CD4-positive, CD25-positive, alpha-beta regulatory T cell (primary cell): ENCODE measurements around the gene MFN1. TPM values are rescaled to one million over a fixed set of nuclear protein-coding genes. Genes with fewer than 3 reads are reported as not detected.
A peak's percentile ranks its signal among the peaks of the same experiment; 100 is the strongest.
"Not testable (repeated sequence)": the region's sequence is repeated elsewhere in the genome, so short reads cannot be mapped to it uniquely, and the experiment has no call there.

ENCODE experiments used
- ATAC-seq, 2 donors: fragments of 150-1000 bp; cut with Tn5 transposase; one replicate each; pipeline ENCODE4 v1.10.0; 2021; ENCODE audit warnings: low read depth in 2 of 2, moderate number of reproducible peaks in 2 of 2, moderate library complexity in 1 of 2
- DNase-seq, 3 donors: peaks; one replicate each; pipeline versions ENCODE4 v3.0.0 to v3.0.0-alpha.2; 2012 to 2022; ENCODE audit warnings: mixed read lengths in 1 of 3
- H3K27ac ChIP-seq: one replicate; pipeline ENCODE4 v1.7.0; 2013; ENCODE audit warnings: mild to moderate bottlenecking, low read length; ENCODE audit not compliant: insufficient read depth, poor library complexity, severe bottlenecking
- H3K27me3 ChIP-seq: one replicate; pipeline ENCODE4 v1.7.0; 2013; ENCODE audit warnings: low read length; ENCODE audit not compliant: control insufficient read depth, insufficient read depth
- H3K36me3 ChIP-seq: one replicate; pipeline ENCODE4 v1.7.0; 2013; ENCODE audit warnings: mild to moderate bottlenecking, low read length, moderate library complexity; ENCODE audit not compliant: control insufficient read depth, insufficient read depth
- H3K4me1 ChIP-seq: 2 replicates; pipeline ENCODE4 v1.7.0; 2013; ENCODE audit warnings: mild to moderate bottlenecking, low read length; ENCODE audit not compliant: insufficient read depth, control insufficient read depth, poor library complexity, severe bottlenecking
- H3K4me3 ChIP-seq: one replicate; pipeline ENCODE4 v1.7.0; 2013; ENCODE audit warnings: low read depth, mild to moderate bottlenecking, low read length, moderate library complexity
- H3K9me3 ChIP-seq, 2 experiments: 1 replicate in 1 of 2; 2 replicates in 1 of 2; pipeline ENCODE4 v1.7.0; 2013; ENCODE audit warnings: low read length in 2 of 2, mild to moderate bottlenecking in 1 of 2, moderate library complexity in 1 of 2; ENCODE audit not compliant: control insufficient read depth in 2 of 2
- H3K27ac Mint-ChIP-seq, 3 donors: one replicate each; pipeline ENCODE4 v1.8.0; 2020 to 2022; ENCODE audit warnings: mild to moderate bottlenecking in 3 of 3, mixed read lengths in 3 of 3, moderate library complexity in 2 of 3
- H3K27me3 Mint-ChIP-seq: one replicate; pipeline ENCODE4 v1.8.0; 2022; ENCODE audit warnings: mild to moderate bottlenecking, mixed read lengths
- H3K36me3 Mint-ChIP-seq: one replicate; pipeline ENCODE4 v1.8.0; 2020; ENCODE audit warnings: mixed read lengths
- H3K4me1 Mint-ChIP-seq, 4 donors: one replicate each; pipeline ENCODE4 v1.8.0; 2020 to 2022; ENCODE audit warnings: mixed read lengths in 4 of 4, mild to moderate bottlenecking in 1 of 4
- H3K4me3 Mint-ChIP-seq, 4 donors: one replicate each; pipeline ENCODE4 v1.8.0; 2020 to 2022; ENCODE audit warnings: mild to moderate bottlenecking in 4 of 4, mixed read lengths in 4 of 4, moderate library complexity in 3 of 4
- H3K9me3 Mint-ChIP-seq, 7 donors: one replicate each; pipeline ENCODE4 v1.8.0; 2020 to 2022; ENCODE audit warnings: mixed read lengths in 7 of 7, mild to moderate bottlenecking in 3 of 7, moderate library complexity in 2 of 7
- polyA plus RNA-seq, 4 donors: library from polyadenylated mRNA; unstranded; fragments of 300-500 nt; fragmentation: Illumina TruSeq; gene quantifications; one replicate each; pipeline ENCODE4 v1.2.3, GENCODE V29; 2021
- total RNA-seq: library from RNA; stranded (reverse); gene quantifications from one replicate; pipeline ENCODE4 v1.2.3, GENCODE V29; 2022

The MFN1 gene
- total and polyA plus RNA-seq, 5 donors from 2014 or later: 10.5 to 45.6 (median 10.8) TPM

DNA sequence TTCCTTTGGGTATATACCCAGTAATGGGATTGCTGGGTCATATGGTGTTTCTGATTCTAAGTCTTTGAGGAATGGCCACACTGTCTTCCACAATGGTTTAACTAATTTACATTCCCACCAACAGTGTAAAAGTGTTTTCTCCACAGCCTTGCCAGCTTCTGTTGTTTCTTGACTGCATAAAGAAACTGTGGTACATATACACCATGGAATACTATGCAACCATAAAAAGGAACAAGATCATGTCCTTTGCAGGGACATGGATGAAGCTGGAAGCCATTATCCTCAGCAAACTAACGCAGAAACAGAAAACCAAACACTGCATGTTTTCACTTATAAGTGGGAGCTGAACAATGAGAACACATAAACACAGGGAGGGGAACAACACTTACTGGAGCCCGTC, 40.1 kb upstream of the MFN1 start:
- ATAC-seq, H3K4me1 Mint-ChIP-seq: not testable (repeated sequence)

DNA sequence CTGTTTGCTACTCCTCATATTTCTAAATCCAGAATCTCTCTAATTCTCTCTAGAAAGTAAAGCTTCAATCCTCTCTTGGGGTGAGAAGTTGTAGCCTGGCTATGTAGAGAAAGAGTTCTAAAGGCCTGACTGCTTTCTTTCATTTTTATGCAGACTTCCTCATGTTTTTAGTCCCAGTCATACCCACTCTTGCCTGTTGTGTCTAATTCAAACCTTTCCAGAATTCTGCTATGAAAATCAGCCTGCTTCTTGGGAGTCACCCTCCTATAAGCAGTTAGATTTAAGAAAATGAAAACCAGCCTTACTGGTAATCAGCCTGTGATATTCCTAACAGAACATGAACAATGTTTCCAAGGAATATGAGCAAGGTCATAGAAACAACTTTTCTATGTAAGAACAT, 39.5 kb upstream of the MFN1 start:
- no peak overlapping the region for H3K27ac Mint-ChIP-seq
- Histone ChIP-seq H3K4me3 (no peak overlapping the region), H3K9me3 (no peaks in the 10 kb centered on the region), H3K4me1 (no peaks in the 10 kb centered on the region), H3K27me3 (peaks cover 5% of the 10 kb centered on the region), H3K27ac (no peak overlapping the region), H3K36me3 (no peaks in the 10 kb centered on the region)
- H3K4me1 Mint-ChIP-seq: no peaks in the 10 kb centered on the region
- DNase-seq (no peak), ATAC-seq (no peak)
- peaks cover 37% of the 10 kb centered on the region for H3K27me3 Mint-ChIP-seq
- H3K4me3 Mint-ChIP-seq: no peak overlapping the region
- H3K36me3 Mint-ChIP-seq: no peaks in the 10 kb centered on the region
- no peaks in the 10 kb centered on the region for H3K9me3 Mint-ChIP-seq

More for the DNA sequence above, 40.1 kb upstream of the MFN1 start:
- not testable (repeated sequence) for H3K27ac ChIP-seq, H3K27me3 ChIP-seq, H3K4me3 ChIP-seq, H3K9me3 Mint-ChIP-seq, H3K36me3 ChIP-seq, H3K9me3 ChIP-seq, H3K27ac Mint-ChIP-seq, H3K36me3 Mint-ChIP-seq, DNase-seq, H3K4me1 ChIP-seq, H3K4me3 Mint-ChIP-seq
- peaks cover 37% of the 10 kb centered on the region for H3K27me3 Mint-ChIP-seq

DNA sequence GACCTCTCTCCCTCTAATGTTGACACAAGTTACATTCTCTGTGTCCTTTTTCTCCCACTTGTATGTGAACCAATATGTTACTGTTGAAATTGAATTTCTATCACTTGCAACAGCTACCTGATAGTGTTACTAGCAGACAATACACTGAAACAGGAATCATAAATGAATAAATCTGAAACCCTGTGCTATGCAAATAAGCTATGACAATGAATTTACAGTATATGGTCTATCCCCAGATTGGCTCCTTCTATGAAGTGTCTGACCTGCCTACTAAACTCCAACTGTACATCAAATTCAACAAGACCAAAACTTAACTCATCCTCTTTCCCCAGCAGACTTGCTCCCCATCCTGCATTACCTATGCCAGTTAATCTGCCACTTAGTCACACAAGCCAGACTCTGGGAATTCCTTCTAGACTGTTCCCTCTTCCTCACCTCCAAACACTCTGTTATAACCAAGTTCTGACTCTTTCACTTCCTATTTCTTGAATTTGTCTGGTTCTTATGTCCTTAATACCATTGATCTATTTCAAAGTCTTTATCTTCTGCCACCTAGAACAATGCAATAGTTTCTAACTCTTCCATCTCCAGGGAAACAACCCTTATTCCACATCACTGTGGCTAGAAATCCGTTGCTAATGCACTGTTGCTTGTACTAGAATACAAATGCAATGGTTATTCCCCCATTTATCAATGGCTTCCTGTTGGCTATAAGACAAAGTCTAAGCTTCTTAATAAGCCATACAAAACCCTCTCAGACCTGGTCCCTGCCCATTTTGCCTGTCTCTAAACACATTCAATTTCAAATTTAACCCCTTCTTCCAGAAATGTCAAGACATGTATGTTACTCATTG, 38.1 kb upstream of the MFN1 start:
- Histone ChIP-seq H3K27me3 (peaks cover 2% of the 10 kb centered on the region), H3K27ac (no peak overlapping the region), H3K36me3 (no peaks in the 10 kb centered on the region), H3K4me3 (no peak overlapping the region), H3K4me1 (no peaks in the 10 kb centered on the region), H3K9me3 (no peaks in the 10 kb centered on the region)
- H3K36me3 Mint-ChIP-seq: no peaks in the 10 kb centered on the region
- H3K27me3 Mint-ChIP-seq: peaks cover 33% of the 10 kb centered on the region
- ATAC-seq: no peak
- H3K27ac Mint-ChIP-seq: no peak overlapping the region
- no peaks in the 10 kb centered on the region for H3K4me1 Mint-ChIP-seq
- DNase-seq: no peak
- H3K9me3 Mint-ChIP-seq: no peaks in the 10 kb centered on the region
- no peak overlapping the region for H3K4me3 Mint-ChIP-seq

DNA sequence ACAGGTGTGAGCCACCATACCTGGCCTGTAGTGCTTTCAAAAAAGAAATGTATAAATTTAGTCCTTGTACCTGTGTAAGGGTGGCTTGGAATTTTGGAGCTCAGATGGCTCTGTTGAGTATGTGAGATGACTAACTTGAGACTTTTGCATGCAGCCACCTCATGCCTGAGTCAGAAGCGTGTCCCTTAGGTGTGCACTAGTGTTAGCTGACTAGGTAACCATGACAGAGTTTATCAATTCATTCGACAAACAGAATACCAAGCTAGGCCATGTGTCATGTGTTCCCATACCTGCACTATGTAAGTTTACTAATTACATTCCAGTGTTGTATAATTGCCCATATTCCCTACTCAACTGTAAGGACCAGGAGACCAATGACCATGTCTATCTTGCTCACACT, 28.6 kb upstream of the MFN1 start:
- peaks cover 21% of the 10 kb centered on the region for H3K27me3 Mint-ChIP-seq
- Histone ChIP-seq H3K9me3 (no peaks in the 10 kb centered on the region), H3K36me3 (no peaks in the 10 kb centered on the region), H3K4me1 (peaks cover 13% of the 10 kb centered on the region), H3K27ac (no peak overlapping the region), H3K27me3 (peaks cover 4% of the 10 kb centered on the region), H3K4me3 (no peak overlapping the region)
- no peak for DNase-seq
- no peaks in the 10 kb centered on the region for H3K9me3 Mint-ChIP-seq
- ATAC-seq: no peak
- peaks cover 8 to 28% (median 19%) of the 10 kb centered on the region in 4 donors for H3K4me1 Mint-ChIP-seq
- no peak overlapping the region for H3K27ac Mint-ChIP-seq
- H3K36me3 Mint-ChIP-seq: no peaks in the 10 kb centered on the region
- peak overlapping the region in 1 of 4 donors; percentile 77 for H3K4me3 Mint-ChIP-seq

DNA sequence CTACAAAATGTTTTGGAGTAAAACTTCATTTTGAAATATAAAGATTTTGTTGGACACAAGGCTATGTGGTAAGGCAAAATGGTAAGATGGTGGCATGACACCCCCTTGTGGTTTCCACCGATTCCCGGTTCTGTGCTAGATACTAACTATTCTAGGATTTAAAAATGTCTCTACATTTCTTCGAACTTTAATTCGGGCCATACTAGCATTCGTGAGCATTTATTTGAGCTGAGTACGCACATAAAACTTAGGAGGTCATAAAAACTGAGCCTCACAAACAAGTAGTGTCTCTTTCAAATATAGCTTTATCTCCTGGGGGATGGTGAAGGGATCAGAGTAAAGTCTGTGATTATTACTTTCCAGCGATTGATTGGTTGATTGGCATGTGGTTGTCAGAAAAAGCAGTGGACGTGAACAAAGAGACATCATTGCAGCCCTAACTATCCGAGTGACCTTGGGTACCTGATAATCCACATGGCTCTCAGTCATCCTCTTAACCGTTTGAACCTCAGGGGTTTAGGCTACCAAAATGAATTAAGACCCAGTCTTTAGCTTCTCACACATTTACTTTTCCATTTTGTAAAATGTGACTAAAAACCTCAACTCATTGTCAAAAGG, 25.7 kb upstream of the MFN1 start:
- peaks cover 16 to 40% (median 30%) of the 10 kb centered on the region in 4 donors for H3K4me1 Mint-ChIP-seq
- peak overlapping the region; percentile 87 to 93 (median 90) for H3K4me3 Mint-ChIP-seq
- Histone ChIP-seq H3K9me3 (no peaks in the 10 kb centered on the region), H3K4me3 (peak overlapping the region; percentile 82), H3K27ac (peak overlapping the region; percentile 60), H3K4me1 (peaks cover 29% of the 10 kb centered on the region), H3K36me3 (no peaks in the 10 kb centered on the region), H3K27me3 (peaks cover 4% of the 10 kb centered on the region)
- no peak for ATAC-seq
- peak overlapping the region; percentile 76 to 91 (median 86) for H3K27ac Mint-ChIP-seq
- H3K9me3 Mint-ChIP-seq: no peaks in the 10 kb centered on the region
- H3K36me3 Mint-ChIP-seq: peaks cover 3% of the 10 kb centered on the region
- H3K27me3 Mint-ChIP-seq: peaks cover 10% of the 10 kb centered on the region
- peak in 1 of 3 donors; percentile 52 for DNase-seq

DNA sequence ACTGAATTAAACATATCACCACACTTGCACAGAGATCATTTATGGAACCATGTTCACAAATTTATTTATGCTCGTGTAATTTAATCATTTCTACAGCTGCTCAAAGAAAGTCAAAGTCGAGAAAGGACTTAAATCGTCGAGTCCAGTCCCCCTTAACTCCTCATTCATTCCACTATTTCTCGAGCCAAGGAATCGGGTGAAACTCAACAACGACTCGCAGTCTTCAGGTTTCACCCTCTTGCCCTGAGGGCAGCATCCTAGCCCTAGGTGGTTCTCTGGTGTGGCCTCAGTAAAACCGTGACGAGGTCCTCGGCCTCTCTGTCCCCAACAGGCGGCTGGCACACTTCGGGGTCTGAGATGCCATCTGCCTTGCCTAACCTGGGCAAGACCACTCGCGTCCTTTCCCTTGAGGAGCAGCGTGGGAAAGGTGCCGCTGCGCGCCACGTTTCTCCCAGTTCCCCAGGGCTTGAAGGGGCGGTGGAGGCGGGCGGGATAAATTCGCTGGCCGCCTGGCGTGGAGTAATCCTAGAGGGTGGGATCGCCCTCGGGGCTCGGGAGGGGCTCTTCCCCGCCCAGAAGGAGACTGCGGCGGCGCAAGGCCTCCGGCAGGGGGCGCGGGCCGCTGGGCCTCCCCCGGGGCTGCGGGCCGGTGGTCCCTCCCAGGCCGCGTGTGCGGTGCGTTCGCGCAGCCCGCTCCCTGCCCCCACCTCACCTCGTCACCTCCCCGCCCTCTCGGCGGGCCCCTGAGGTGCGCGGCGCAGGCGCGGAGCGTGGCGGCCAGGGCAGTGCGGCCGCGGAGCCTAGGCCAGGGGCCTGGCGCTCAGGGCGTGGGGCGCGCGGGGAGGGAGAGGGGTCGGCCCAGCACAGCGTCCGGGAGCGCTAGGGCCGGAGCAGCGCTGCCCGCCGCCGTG, 25.0 kb upstream of the MFN1 start, which contains the start of gene ZNF639:
TSS of gene ZNF639 (plus strand) at position 746 of the 911 bp plus-strand sequence. CDS start 5,263 bp downstream, outside the sequence.
- Mint-ChIP-seq H3K9me3 (no peaks in the 10 kb centered on the region), H3K27me3 (peaks cover 6% of the 10 kb centered on the region), H3K36me3 (peaks cover 4% of the 10 kb centered on the region), H3K4me1 (peaks cover 18 to 42% (median 31%) of the 10 kb centered on the region in 4 donors), H3K4me3 (peak within 1 kb of the TSS; percentile 92 to 98 (median 94)), H3K27ac (peak within 1 kb of the TSS; percentile 91 to 95 (median 92))
- Histone ChIP-seq H3K9me3 (no peaks in the 10 kb centered on the region), H3K27ac (peak within 1 kb of the TSS; percentile 96), H3K4me3 (peak within 1 kb of the TSS; percentile 98), H3K27me3 (peaks cover 4% of the 10 kb centered on the region), H3K4me1 (peaks cover 29% of the 10 kb centered on the region), H3K36me3 (no peaks in the 10 kb centered on the region)
- ATAC-seq: peak; percentile 84 to 85
- DNase-seq: peak; percentile 81 to 88 (median 87)
